ENCODE measurements around the gene PLEKHO2. TPM values are rescaled to one million over a fixed set of nuclear protein-coding genes. Genes with fewer than 3 reads are reported as not detected.
"Not testable (repeated sequence)": the region's sequence is repeated elsewhere in the genome, so short reads cannot be mapped to it uniquely, and the experiment has no call there.

Gene PLEKHO2
- 10 to 100 TPM in 2 of 3 donors, 1 to 10 TPM in 1; 9.3 to 14.2 (median 13.0) TPM for total RNA-seq

DNA sequence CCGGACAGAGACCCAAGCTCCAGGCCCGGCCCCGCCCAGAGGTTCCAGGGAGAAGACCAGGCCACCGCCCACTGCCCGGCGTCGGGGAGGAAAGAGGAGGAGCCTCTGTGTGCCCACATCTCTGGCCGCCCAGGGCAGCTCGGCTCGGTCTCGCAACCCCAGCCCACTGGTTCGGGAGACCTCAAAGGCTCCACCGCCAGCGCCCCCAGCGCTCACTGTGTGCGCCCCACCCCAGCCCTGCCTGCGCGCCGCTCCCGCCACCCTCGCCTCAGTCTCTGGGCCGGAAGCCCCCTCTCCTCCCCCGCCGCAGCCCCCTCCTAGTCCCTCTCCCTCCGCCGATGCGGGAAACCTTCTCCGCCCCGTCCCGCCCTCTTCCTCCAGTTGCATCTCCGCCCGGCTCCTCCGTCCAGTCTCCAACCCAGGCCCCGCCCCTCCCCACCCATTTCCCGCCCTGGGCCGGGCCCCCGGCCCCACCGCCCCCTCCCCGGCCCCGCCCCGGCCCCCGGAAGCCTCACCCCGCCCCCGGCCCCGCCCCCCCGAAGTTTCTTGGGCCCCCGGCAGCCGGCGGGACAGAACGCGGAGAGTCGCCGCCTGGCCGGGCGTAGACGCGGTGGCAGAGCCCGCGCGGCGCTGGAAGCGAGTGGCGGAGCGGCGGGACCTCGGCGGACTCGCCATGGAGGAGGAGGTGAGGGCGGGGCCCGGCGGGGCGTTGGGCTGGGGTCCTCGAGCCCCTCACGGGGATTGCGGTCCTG lies at the start of gene PLEKHO2:
Gene PLEKHO2 (plus strand): TSS at position 572 of the 752 bp plus-strand sequence. CDS start 102 bp downstream, at position 674.
- H3K9me3 Mint-ChIP-seq = no peaks in the 10 kb centered on the region
- H3K4me1 Mint-ChIP-seq (ENCODE audit: low read depth) = peaks cover 72% of the 10 kb centered on the region
- no peaks in the 10 kb centered on the region for H3K36me3 Mint-ChIP-seq (ENCODE audit: insufficient read depth)
- no peaks in the 10 kb centered on the region for H3K27me3 Mint-ChIP-seq (ENCODE audit: low read depth)
- peak within 1 kb of the TSS; percentile 94 for H3K4me3 Mint-ChIP-seq
- ATAC-seq (peak; percentile 72 to 77), DNase-seq (peak; percentile 77)

- Mint-ChIP-seq H3K4me1 (ENCODE audit: low read depth) (no peaks in the 10 kb centered on the region), H3K9me3 (no peaks in the 10 kb centered on the region), H3K36me3 (ENCODE audit: insufficient read depth) (no peaks in the 10 kb centered on the region), H3K27me3 (ENCODE audit: low read depth) (no peaks in the 10 kb centered on the region), H3K4me3 (no peak overlapping the region)
- ATAC-seq (no peak), DNase-seq (no peak)
Observed at GRCh38 chr15:64792282-64792681, 49.4 kb upstream of the PLEKHO2 start.

DNA sequence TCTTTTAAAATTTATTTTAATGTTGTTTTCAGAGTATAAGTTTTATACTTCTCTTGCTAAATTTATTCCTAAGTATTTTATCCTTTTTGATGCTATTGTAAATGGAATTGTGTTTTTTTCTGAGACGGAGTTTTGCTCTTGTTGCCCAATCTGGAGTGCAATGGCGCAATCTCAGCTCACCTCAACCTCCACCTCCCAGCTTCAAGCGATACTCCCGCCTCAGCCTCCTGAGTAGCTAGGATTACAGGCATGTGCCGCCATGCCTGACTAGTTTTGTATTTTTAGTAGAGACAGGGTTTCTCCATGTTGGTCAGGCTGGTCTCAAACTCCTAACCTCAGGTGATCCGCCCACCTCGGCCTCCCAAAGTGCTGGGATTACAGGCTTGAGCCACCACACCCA lies 46.4 kb upstream of the PLEKHO2 start:
- not testable (repeated sequence) for H3K36me3 Mint-ChIP-seq (ENCODE audit: insufficient read depth); H3K9me3 Mint-ChIP-seq; ATAC-seq; H3K27me3 Mint-ChIP-seq (ENCODE audit: low read depth); H3K4me3 Mint-ChIP-seq; DNase-seq; H3K4me1 Mint-ChIP-seq (ENCODE audit: low read depth)

DNA sequence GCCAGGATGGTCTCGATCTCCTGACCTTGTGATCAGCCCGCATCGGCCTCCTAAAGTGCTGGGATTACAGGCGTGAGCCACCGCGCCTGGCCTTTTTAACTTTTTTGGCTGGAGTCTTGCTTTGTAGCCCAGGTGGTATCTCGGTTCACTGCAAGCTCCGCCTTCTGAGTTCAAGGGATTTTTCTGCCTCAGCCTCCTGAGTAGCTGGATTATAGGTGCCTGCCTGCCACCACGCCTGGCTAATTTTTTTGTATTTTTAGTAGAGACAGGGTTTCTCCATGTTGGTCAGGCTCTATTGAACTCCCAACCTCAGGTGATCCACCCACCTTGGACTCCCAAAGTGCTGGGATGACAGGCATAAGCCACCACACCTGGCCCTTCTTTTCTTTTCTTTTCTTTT lies 45.8 kb upstream of the PLEKHO2 start:
- not testable (repeated sequence) for ATAC-seq; H3K9me3 Mint-ChIP-seq; H3K4me3 Mint-ChIP-seq; H3K27me3 Mint-ChIP-seq (ENCODE audit: low read depth); H3K36me3 Mint-ChIP-seq (ENCODE audit: insufficient read depth); DNase-seq; H3K4me1 Mint-ChIP-seq (ENCODE audit: low read depth)

DNA sequence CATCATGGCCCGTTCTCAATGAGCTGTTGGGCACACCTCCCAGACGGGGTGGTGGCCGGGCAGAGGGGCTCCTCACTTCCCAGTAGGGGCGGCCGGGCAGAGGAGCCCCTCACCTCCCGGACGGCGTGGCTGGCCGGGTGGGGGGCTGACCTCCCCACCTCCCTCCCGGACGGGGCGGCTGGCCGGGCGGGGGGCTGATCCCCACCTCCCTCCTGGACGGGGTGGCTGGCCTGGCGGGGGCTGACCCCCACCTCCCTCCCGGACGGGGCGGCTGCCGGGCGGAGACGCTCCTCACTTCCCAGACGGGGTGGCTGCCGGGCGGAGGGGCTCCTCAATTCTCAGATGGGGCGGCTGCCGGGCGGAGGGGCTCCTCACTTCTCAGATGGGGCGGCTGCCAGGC lies 42.8 kb upstream of the PLEKHO2 start:
- not testable (repeated sequence) for DNase-seq; H3K36me3 Mint-ChIP-seq (ENCODE audit: insufficient read depth); H3K27me3 Mint-ChIP-seq (ENCODE audit: low read depth)

DNA sequence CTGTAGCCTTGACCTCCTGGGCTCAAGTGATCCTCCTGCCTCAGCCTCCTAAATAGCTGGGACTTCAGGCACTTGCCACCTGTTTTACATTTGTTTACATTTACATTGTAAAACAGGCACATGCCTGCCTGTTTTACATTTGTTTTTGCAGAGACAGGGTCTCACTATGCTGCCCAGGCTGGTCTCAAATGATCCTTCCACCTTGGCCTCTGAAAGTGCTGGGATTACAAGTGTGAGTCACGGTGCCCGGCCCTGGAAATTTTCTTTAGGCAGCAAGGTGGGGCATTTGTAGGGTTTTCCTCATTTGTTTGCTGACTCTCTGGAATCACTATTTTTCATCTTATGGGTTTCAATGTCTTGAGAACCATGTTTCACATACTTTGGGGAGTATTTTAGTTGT lies 41.2 kb upstream of the PLEKHO2 start:
- Mint-ChIP-seq H3K27me3 (ENCODE audit: low read depth) (no peaks in the 10 kb centered on the region), H3K36me3 (ENCODE audit: insufficient read depth) (no peaks in the 10 kb centered on the region), H3K4me1 (ENCODE audit: low read depth) (no peaks in the 10 kb centered on the region), H3K4me3 (no peak overlapping the region), H3K9me3 (no peaks in the 10 kb centered on the region)
- ATAC-seq (no peak), DNase-seq (no peak)

More for the DNA sequence above, 42.8 kb upstream of the PLEKHO2 start:
- not testable (repeated sequence) for H3K4me3 Mint-ChIP-seq; H3K9me3 Mint-ChIP-seq; ATAC-seq; H3K4me1 Mint-ChIP-seq (ENCODE audit: low read depth)

- DNase-seq (no peak), ATAC-seq (no peak)
- no peaks in the 10 kb centered on the region for H3K36me3 Mint-ChIP-seq (ENCODE audit: insufficient read depth)
- peaks cover 7% of the 10 kb centered on the region for H3K27me3 Mint-ChIP-seq (ENCODE audit: low read depth)
- H3K9me3 Mint-ChIP-seq = no peaks in the 10 kb centered on the region
- no peaks in the 10 kb centered on the region for H3K4me1 Mint-ChIP-seq (ENCODE audit: low read depth)
- H3K4me3 Mint-ChIP-seq = no peak overlapping the region
Observed at GRCh38 chr15:64803526-64803925, 38.2 kb upstream of the PLEKHO2 start.

DNA sequence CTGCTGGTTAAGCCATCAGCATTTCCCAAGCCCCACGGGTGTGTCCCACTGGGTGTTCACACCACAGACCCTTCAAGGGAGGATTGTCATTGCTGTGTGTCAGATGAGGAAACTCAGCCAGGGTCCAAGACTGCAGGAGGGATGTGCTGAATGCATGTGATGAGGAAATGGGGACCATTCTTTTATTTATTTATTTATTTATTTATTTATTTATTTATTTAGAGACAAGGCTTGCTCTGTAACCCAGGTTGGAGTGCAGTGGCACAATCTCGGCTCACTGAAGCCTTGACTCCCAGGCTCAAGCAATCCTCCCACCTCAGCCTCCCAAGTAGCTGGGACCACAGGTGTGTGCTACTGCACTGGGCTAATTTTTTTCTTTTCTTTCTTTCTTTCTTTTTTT lies 37.1 kb upstream of the PLEKHO2 start:
- H3K9me3 Mint-ChIP-seq = no peaks in the 10 kb centered on the region
- H3K36me3 Mint-ChIP-seq (ENCODE audit: insufficient read depth) = no peaks in the 10 kb centered on the region
- no peaks in the 10 kb centered on the region for H3K4me1 Mint-ChIP-seq (ENCODE audit: low read depth)
- ATAC-seq (no peak), DNase-seq (no peak)
- H3K27me3 Mint-ChIP-seq (ENCODE audit: low read depth) = peaks cover 8% of the 10 kb centered on the region
- no peak overlapping the region for H3K4me3 Mint-ChIP-seq

DNA sequence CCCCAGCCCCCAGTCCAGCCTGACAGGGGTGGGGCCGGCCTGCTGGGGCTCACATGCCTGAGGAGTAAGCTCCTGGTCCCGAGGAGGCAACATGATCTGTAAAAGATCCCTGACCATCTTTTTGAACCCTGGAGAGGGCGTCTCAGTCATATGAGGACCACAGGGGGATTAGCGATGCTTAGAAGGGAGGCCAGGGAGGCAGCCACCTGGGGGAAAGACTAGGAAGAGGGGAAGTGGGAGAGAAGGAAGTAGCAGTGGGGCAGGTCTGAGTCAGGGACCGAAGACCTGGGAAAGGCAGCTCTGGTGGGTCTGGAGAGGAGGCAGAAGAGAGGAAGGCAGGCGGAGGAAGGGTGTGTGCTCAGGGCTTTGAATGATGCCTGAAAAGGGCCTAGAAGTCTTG lies 35.2 kb upstream of the PLEKHO2 start:
- no peak overlapping the region for H3K4me3 Mint-ChIP-seq
- DNase-seq = no peak
- no peaks in the 10 kb centered on the region for H3K9me3 Mint-ChIP-seq
- no peaks in the 10 kb centered on the region for H3K36me3 Mint-ChIP-seq (ENCODE audit: insufficient read depth)
- no peak for ATAC-seq
- H3K27me3 Mint-ChIP-seq (ENCODE audit: low read depth) = peaks cover 8% of the 10 kb centered on the region
- peaks cover 1% of the 10 kb centered on the region for H3K4me1 Mint-ChIP-seq (ENCODE audit: low read depth)

- Mint-ChIP-seq H3K27me3 (ENCODE audit: low read depth) (peaks cover 8% of the 10 kb centered on the region), H3K4me1 (ENCODE audit: low read depth) (peaks cover 1% of the 10 kb centered on the region), H3K36me3 (ENCODE audit: insufficient read depth) (no peaks in the 10 kb centered on the region), H3K4me3 (no peak overlapping the region), H3K9me3 (no peaks in the 10 kb centered on the region)
- no peak for DNase-seq
- no peak for ATAC-seq
Observed at GRCh38 chr15:64807051-64807749, 34.5 kb upstream of the PLEKHO2 start.

DNA sequence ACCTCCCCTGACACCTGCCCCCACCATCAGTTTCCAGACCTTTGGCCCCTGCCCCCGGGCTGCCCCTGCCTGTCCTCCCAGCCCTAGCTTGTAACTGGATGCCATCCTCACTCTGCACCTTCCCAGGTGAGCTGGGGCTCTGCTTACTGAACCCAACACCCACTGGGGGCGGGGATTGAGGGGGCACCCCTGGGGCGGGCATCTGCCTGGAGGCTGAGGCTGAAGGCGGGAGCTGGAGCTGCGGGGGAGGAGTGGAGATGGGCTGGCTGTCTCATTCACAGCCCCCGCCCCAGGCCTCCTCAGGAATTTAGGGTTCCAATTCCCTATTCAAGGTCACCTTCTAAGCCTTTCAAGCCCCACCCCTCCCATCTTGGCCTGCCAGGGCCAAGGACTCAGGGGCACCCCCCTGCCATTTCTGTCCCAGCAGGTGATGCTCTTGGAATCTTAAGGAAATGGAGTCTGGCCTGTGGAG lies 33.9 kb upstream of the PLEKHO2 start:
- ATAC-seq (no peak), DNase-seq (no peak)
- H3K36me3 Mint-ChIP-seq (ENCODE audit: insufficient read depth) = no peaks in the 10 kb centered on the region
- H3K4me3 Mint-ChIP-seq = no peak overlapping the region
- peaks cover 8% of the 10 kb centered on the region for H3K27me3 Mint-ChIP-seq (ENCODE audit: low read depth)
- no peaks in the 10 kb centered on the region for H3K9me3 Mint-ChIP-seq
- peaks cover 1% of the 10 kb centered on the region for H3K4me1 Mint-ChIP-seq (ENCODE audit: low read depth)

- no peak overlapping the region for H3K4me3 Mint-ChIP-seq
- DNase-seq (no peak), ATAC-seq (no peak)
- peaks cover 1% of the 10 kb centered on the region for H3K4me1 Mint-ChIP-seq (ENCODE audit: low read depth)
- no peaks in the 10 kb centered on the region for H3K36me3 Mint-ChIP-seq (ENCODE audit: insufficient read depth)
- no peaks in the 10 kb centered on the region for H3K9me3 Mint-ChIP-seq
- H3K27me3 Mint-ChIP-seq (ENCODE audit: low read depth) = peaks cover 8% of the 10 kb centered on the region
Observed at GRCh38 chr15:64808785-64809453, 32.8 kb upstream of the PLEKHO2 start.

- H3K4me1 Mint-ChIP-seq (ENCODE audit: low read depth) = peaks cover 1% of the 10 kb centered on the region
- DNase-seq (peak; percentile 53), ATAC-seq (peak; percentile 71 to 74)
- no peaks in the 10 kb centered on the region for H3K36me3 Mint-ChIP-seq (ENCODE audit: insufficient read depth)
- H3K27me3 Mint-ChIP-seq (ENCODE audit: low read depth) = peaks cover 8% of the 10 kb centered on the region
- H3K4me3 Mint-ChIP-seq = no peak overlapping the region
- H3K9me3 Mint-ChIP-seq = no peaks in the 10 kb centered on the region
Observed at GRCh38 chr15:64809649-64810496, 31.8 kb upstream of the PLEKHO2 start.

Measured in activated T-cell treated with anti-CD3 and anti-CD28 coated beads, Interleukin-2, amount 50 U/mL, for 4 hours (primary cell).